B cell (primary cell): ENCODE results near the gene TECTA. TPM values are rescaled to one million over a fixed set of nuclear protein-coding genes. Genes with fewer than 3 reads are reported as not detected.

Experiments
- ATAC-seq: fragments of 200-7000 bp; cut with Tn5 transposase; one replicate; pipeline ENCODE4 v1.10.0; 2021; ENCODE audit warnings: low read depth, mild to moderate bottlenecking, moderate number of reproducible peaks, moderate library complexity
- CTCF ChIA-PET: fragments of 350-600 bp; sonication (Branson Sonifier 250); formaldehyde crosslinking; loops from one replicate; lab custom pipeline; 2021; ENCODE audit warnings: antibody characterized with exemption, inconsistent platforms; lab: Charles Lee
- POLR2A ChIA-PET: fragments of 350-600 bp; sonication (Branson Sonifier 250); formaldehyde crosslinking; loops from one replicate; lab custom pipeline; 2021; ENCODE audit warnings: antibody characterized with exemption; lab: Charles Lee
- DNase-seq: peaks from one replicate; pipeline ENCODE4 v3.0.0; 2013
- H2AFZ ChIP-seq: 2 replicates; pipeline ENCODE4 v1.6.1; 2012; ENCODE audit warnings: mild to moderate bottlenecking, low read depth, low read length; ENCODE audit not compliant: insufficient read depth, poor library complexity, severe bottlenecking
- H3K27ac ChIP-seq, 2 donors: 1 replicate in 1 of 2; 2 replicates in 1 of 2; pipeline ENCODE4 v1.5.1; 2012 to 2013; ENCODE audit warnings: low read length in 2 of 2, mild to moderate bottlenecking in 2 of 2, moderate library complexity in 1 of 2
- H3K27me3 ChIP-seq, 4 experiments: fragments of 200-600 bp in 1 of 4; sonication (generic) in 1 of 4; replicated peaks in 1 of 4; 1 replicate in 2 of 4; 2 replicates in 2 of 4; pipeline versions ENCODE4 v1.6.1 to v1.7.0; 2013 to 2016; ENCODE audit warnings: low read length in 3 of 4, mild to moderate bottlenecking in 2 of 4, mixed read lengths in 1 of 4, moderate library complexity in 1 of 4; ENCODE audit not compliant: insufficient read depth in 4 of 4, control insufficient read depth in 3 of 4; ENCODE audit errors: control extremely low read depth in 1 of 4
- H3K36me3 ChIP-seq, 2 experiments: replicated peaks in 1 of 2; 1 replicate in 1 of 2; 2 replicates in 1 of 2; pipeline versions ENCODE4 v1.6.1 to v1.7.1; 2013; ENCODE audit warnings: low read length in 1 of 2; ENCODE audit not compliant: insufficient read depth in 2 of 2, control insufficient read depth in 1 of 2; ENCODE audit errors: control extremely low read depth in 1 of 2, extremely low read depth in 1 of 2
- H3K4me1 ChIP-seq, 2 donors: fragments of 200-600 bp in 1 of 2; sonication (generic) in 1 of 2; 1 replicate in 1 of 2; 2 replicates in 1 of 2; pipeline versions ENCODE4 v1.5.1 to v1.6.1; 2013 to 2017; ENCODE audit warnings: low read length in 2 of 2; ENCODE audit not compliant: control insufficient read depth in 2 of 2, insufficient read depth in 2 of 2
- H3K4me2 ChIP-seq: replicated peaks from 2 replicates; pipeline ENCODE3; 2012; ENCODE audit warnings: mild to moderate bottlenecking, low read depth, low read length; ENCODE audit not compliant: poor library complexity, severe bottlenecking
- H3K4me3 ChIP-seq, 5 experiments: fragments of 200-600 bp in 1 of 5; sonication (generic) in 1 of 5; 1 replicate in 3 of 5; 2 replicates in 2 of 5; pipeline versions ENCODE4 v1.5.1 to v1.7.0; 2011 to 2016; ENCODE audit warnings: low read length in 4 of 5, mild to moderate bottlenecking in 4 of 5, low read depth in 2 of 5, control low read depth in 1 of 5, moderate library complexity in 1 of 5; ENCODE audit not compliant: insufficient read depth in 1 of 5; ENCODE audit errors: control extremely low read depth in 1 of 5, extremely low read depth in 1 of 5
- H3K79me2 ChIP-seq: fragments of 200-600 bp; sonication (generic); one replicate; pipeline ENCODE4 v1.6.0; 2016; ENCODE audit warnings: low read length; ENCODE audit not compliant: control insufficient read depth, insufficient read depth
- H3K9ac ChIP-seq: fragments of 200-600 bp; sonication (generic); 2 replicates; pipeline ENCODE4 v1.6.1; 2017; ENCODE audit warnings: mild to moderate bottlenecking, low read length, moderate library complexity
- H3K9me3 ChIP-seq, 3 donors: one replicate each; pipeline versions ENCODE4 v1.6.1 to v1.7.1; 2013; ENCODE audit warnings: low read length in 2 of 3; ENCODE audit not compliant: control insufficient read depth in 2 of 3, insufficient read depth in 1 of 3; ENCODE audit errors: control extremely low read depth in 1 of 3
- H4K20me1 ChIP-seq: 2 replicates; pipeline ENCODE4 v1.6.0; 2012; ENCODE audit warnings: mild to moderate bottlenecking, low read length; ENCODE audit not compliant: insufficient read depth, control insufficient read depth, poor library complexity, severe bottlenecking
- H3K27ac Mint-ChIP-seq: one replicate; pipeline ENCODE4 v1.8.0; 2021; ENCODE audit warnings: mixed read lengths
- H3K27me3 Mint-ChIP-seq: one replicate; pipeline ENCODE4 v1.8.0; 2021; ENCODE audit warnings: mixed read lengths
- H3K4me1 Mint-ChIP-seq: one replicate; pipeline ENCODE4 v1.8.0; 2021; ENCODE audit warnings: mixed read lengths
- H3K4me3 Mint-ChIP-seq: one replicate; pipeline ENCODE4 v1.8.0; 2021; ENCODE audit warnings: mixed read lengths
- H3K9me3 Mint-ChIP-seq: one replicate; pipeline ENCODE4 v1.8.0; 2022; ENCODE audit warnings: mixed read lengths; ENCODE audit not compliant: insufficient read depth
- EZH2 ChIP-seq: IDR thresholded peaks from 2 replicates; pipeline ENCODE4 v1.6.1; 2012; ENCODE audit warnings: borderline replicate concordance, low read depth, mild to moderate bottlenecking, moderate library complexity, low read length; ENCODE audit not compliant: insufficient read depth, poor library complexity, severe bottlenecking
- WGBS: methylation state at CpG from one replicate; pipeline ENCODE4 v1.1.5; 2013; ENCODE audit warnings: missing lambda C conversion rate; ENCODE audit not compliant: insufficient coverage; 5-methylcytosine and 5-hydroxymethylcytosine counted together
- intact Hi-C: fragments of 100-400 bp; cut with micrococcal nuclease; formaldehyde crosslinking; loops from one replicate; pipeline ENCODE4 v1.10.0; 2022
- polyA plus RNA-seq: library from polyadenylated mRNA; depleted of rRNA; stranded (reverse); fragments of >200 nt; gene quantifications from 2 replicates; pipeline ENCODE4 v1.2.3, GENCODE V29; 2012
- total RNA-seq, 2 donors: library from RNA; stranded (reverse); fragments of 120-200 nt in 1 of 2; gene quantifications; 1 replicate in 1 of 2; 2 replicates in 1 of 2; pipeline versions ENCODE4 v1.2.3 to v1.2.4, GENCODE V29; 2013 to 2022
- TF ChIP-seq, protein P1 (sequence below): fragments of 200-600 bp; IDR thresholded peaks from one replicate; pipeline ENCODE4 v1.8.0; 2022; ENCODE audit warnings: antibody characterized with exemption, mild to moderate bottlenecking

TECTA gene
- total and polyA plus RNA-seq, 2 donors (not counting 1 experiment from before 2014, with no cell fraction given) = 0.47 to 0.51 TPM

DNA sequence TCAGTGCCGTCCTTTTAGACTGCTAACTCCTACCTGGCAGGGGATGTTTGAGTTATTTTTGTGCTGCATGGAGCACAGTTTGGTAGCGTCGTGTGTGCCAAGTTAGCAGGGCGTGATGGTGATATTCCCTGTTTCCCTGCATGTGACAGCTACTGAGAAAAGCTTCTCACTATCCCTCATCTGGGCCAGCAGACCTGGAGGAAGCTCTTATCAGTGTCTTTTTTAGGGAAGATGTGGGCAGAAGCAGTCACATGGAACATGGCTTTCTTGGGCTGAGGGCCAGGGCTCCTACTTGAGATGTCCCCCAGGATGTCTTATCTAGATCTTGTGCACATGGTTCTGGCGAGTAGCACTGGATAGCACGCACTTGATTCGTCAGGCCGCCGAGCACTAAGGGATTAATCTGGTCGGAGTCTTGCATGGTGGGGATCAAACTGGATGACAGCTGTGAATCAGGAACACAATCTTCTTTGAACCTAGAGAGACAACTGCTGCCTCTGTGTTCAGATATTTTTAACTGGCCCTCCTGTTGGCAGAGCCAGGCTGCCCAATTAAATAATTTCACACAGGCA lies 33.8 kb downstream of the TECTA start:
- ATAC-seq (no peak), DNase-seq (no peak)
- CTCF ChIA-PET = no interaction called here
- POLR2A ChIA-PET = no interaction called here
- no peak overlapping the region for H3K27ac ChIP-seq
- Mint-ChIP-seq H3K9me3 (no peaks in the 10 kb centered on the region), H3K27me3 (peaks cover 14% of the 10 kb centered on the region), H3K27ac (no peak overlapping the region), H3K4me1 (no peaks in the 10 kb centered on the region), H3K4me3 (no peak overlapping the region)
- intact Hi-C loops = no loop called here
- H3K4me3 ChIP-seq = no peak overlapping the region
- no peaks in the 10 kb centered on the region for H3K36me3 ChIP-seq
- H4K20me1 ChIP-seq = no peaks in the 10 kb centered on the region
- TF ChIP-seq, protein P1, sequence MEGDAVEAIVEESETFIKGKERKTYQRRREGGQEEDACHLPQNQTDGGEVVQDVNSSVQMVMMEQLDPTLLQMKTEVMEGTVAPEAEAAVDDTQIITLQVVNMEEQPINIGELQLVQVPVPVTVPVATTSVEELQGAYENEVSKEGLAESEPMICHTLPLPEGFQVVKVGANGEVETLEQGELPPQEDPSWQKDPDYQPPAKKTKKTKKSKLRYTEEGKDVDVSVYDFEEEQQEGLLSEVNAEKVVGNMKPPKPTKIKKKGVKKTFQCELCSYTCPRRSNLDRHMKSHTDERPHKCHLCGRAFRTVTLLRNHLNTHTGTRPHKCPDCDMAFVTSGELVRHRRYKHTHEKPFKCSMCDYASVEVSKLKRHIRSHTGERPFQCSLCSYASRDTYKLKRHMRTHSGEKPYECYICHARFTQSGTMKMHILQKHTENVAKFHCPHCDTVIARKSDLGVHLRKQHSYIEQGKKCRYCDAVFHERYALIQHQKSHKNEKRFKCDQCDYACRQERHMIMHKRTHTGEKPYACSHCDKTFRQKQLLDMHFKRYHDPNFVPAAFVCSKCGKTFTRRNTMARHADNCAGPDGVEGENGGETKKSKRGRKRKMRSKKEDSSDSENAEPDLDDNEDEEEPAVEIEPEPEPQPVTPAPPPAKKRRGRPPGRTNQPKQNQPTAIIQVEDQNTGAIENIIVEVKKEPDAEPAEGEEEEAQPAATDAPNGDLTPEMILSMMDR = no peak
- TF ChIP-seq EZH2 = no peak
- no peak overlapping the region for H3K4me2 ChIP-seq
- WGBS = 99% methylated on average over 6 of the region's 10 CpGs
- no peak overlapping the region for H2AFZ ChIP-seq
- H3K27me3 ChIP-seq = no peaks in the 10 kb centered on the region
- no peak overlapping the region for H3K9ac ChIP-seq
- no peaks in the 10 kb centered on the region for H3K9me3 ChIP-seq
- no peaks in the 10 kb centered on the region for H3K4me1 ChIP-seq
- no peaks in the 10 kb centered on the region for H3K79me2 ChIP-seq

DNA sequence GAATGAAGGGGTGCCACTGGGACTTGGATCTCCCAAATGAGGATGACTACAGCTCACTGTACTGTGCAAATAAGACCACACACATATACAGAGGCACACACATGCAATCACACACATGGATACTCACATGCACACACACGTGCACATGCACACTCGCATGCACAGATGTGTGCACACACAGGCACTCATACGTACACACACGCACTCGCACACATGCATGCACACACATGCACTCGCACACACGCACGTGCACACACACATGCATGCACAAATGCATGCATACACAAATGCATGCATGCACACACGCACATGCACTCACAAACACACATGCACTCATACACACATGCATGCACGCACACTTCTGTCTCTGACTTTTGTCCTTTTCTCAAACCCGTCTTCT lies 36.0 kb downstream of the TECTA start:
- no peak for DNase-seq
- H3K4me1 ChIP-seq = no peaks in the 10 kb centered on the region
- intact Hi-C loops = no loop called here
- Mint-ChIP-seq H3K9me3 (no peaks in the 10 kb centered on the region), H3K27me3 (peaks cover 18% of the 10 kb centered on the region), H3K4me3 (no peak overlapping the region), H3K4me1 (no peaks in the 10 kb centered on the region), H3K27ac (no peak overlapping the region)
- H3K9me3 ChIP-seq = no peaks in the 10 kb centered on the region
- no peak overlapping the region for H2AFZ ChIP-seq
- CTCF ChIA-PET = no interaction called here
- no peak overlapping the region for H3K4me3 ChIP-seq
- H3K27me3 ChIP-seq = no peaks in the 10 kb centered on the region
- H3K36me3 ChIP-seq = no peaks in the 10 kb centered on the region
- 97% methylated on average over 11 of the region's 11 CpGs for WGBS
- no peak overlapping the region for H3K9ac ChIP-seq
- no peak overlapping the region for H3K4me2 ChIP-seq
- no peak overlapping the region for H3K27ac ChIP-seq
- ATAC-seq = no peak
- H3K79me2 ChIP-seq = no peaks in the 10 kb centered on the region
- POLR2A ChIA-PET = no interaction called here
- H4K20me1 ChIP-seq = no peaks in the 10 kb centered on the region
- TF ChIP-seq, protein P1 = no peak
- TF ChIP-seq EZH2 = no peak
